ENCODE measurements around the gene CNTNAP2.

Gene CNTNAP2

DNA sequence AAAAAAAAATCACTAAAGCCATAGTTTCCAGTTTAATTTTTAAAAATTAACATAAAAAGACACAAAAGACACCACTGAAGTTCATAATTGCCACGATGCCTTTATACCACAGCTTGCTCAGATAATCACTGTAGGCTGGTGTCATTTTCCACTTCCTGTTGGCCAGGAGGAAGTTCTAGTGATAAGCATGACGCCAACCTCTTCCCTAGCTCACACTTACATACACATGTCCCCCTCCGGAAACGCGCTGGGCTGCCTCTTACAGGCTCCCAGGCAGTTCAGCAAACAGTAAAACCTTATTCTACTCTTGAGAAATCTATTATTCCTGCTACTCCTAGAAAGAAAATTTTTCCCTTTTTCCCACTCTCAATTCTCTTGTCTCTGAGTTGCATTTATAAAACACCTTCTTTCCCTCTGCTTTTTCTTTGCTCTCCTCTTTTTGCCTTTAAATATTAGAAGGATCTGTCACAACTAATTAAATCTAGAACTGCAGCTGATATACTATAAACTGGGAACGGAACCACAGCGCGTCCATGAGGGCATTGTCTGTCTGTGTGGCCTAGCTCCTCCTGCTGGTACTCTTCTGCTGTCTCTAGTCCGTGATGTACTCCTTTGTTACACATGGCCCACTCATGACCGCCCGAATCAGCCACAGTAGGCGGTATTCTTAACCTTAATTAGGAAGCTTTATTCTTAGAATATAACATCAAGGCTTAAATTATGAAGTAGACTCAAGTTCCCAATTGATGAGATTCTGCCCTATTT is 664.9 kb downstream of the CNTNAP2 start:
- no peak for TF ChIP-seq CTCF (IDR thresholded peaks at IDR 0.05; ENCODE audit: extremely low read depth, missing control alignments)
- DNase-seq (ENCODE audit: low spot score) = no peak

GRCh38 chr7:146787266-146787665 is 670.7 kb downstream of the CNTNAP2 start:
- no peak for TF ChIP-seq CTCF (IDR thresholded peaks at IDR 0.05; ENCODE audit: extremely low read depth, missing control alignments)
- no peak for DNase-seq (ENCODE audit: low spot score)

DNA sequence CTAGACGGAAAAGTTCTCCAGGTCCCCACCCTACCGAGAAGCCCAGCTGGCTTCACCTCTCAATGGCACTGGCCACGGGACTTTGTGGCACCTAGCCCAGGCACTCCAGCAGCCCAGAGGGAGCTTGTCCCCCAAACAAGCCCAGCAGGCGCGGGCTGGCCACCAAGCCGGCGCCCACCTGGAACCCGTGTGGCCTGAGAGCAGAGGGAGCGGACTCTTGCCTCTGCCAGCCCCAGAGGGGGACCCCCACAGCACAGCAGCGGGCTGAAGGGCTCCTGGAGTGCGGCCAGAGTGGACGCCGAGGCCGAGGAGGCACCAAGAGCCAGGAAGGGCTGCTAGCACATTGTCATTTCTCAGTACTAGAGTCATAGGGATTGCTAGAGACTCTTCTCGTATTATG is 671.4 kb downstream of the CNTNAP2 start:
- no peak for TF ChIP-seq CTCF (IDR thresholded peaks at IDR 0.05; ENCODE audit: extremely low read depth, missing control alignments)

GRCh38 chr7:146791344-146792285 is 675.0 kb downstream of the CNTNAP2 start:
- no peak for DNase-seq (ENCODE audit: low spot score)
- TF ChIP-seq CTCF (IDR thresholded peaks at IDR 0.05; ENCODE audit: extremely low read depth, missing control alignments) = no peak

More for the DNA sequence above, 671.4 kb downstream of the CNTNAP2 start:
- DNase-seq (ENCODE audit: low spot score) = no peak

DNA sequence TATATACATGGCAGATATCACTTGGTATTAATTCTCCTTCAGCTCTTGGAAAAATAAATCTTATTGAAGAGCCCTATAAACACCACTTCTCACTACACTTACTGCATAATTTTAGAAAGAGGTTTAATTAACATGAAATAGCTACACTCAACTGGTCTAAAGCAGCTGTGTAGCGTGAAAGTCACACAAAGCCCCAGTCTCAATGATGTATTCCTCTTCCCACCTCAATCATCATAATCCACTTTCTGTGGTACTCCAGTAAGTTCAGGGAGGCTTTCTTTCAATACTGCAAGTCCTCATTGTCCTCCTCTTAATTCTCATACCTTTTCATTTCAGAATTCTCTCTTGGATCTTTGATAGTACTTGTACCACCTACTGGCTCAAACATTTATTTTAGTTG is 688.0 kb downstream of the CNTNAP2 start:
- TF ChIP-seq CTCF (IDR thresholded peaks at IDR 0.05; ENCODE audit: extremely low read depth, missing control alignments) = no peak

DNA sequence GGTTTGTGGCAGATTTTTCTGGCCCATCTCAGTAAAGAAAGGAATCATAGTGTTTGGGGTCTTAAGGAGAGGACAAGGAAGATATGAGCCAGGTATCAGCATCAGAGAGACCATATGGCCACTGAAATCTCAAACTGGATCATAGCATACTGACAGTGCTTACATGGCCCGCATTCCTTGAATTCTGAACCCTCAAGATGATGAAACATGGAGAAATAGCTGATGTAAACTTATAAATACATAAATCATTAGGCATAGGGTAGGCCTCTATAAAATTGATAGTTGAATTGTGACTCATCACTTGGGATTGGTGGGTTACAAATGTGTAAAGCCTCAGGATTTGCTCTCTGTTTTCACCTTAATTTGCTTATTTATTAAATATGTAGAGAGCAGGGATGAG is 688.5 kb downstream of the CNTNAP2 start:
- no peak for TF ChIP-seq CTCF (IDR thresholded peaks at IDR 0.05; ENCODE audit: extremely low read depth, missing control alignments)
- DNase-seq (ENCODE audit: low spot score) = no peak

More for the DNA sequence above, 688.0 kb downstream of the CNTNAP2 start:
- no peak for DNase-seq (ENCODE audit: low spot score)

DNA sequence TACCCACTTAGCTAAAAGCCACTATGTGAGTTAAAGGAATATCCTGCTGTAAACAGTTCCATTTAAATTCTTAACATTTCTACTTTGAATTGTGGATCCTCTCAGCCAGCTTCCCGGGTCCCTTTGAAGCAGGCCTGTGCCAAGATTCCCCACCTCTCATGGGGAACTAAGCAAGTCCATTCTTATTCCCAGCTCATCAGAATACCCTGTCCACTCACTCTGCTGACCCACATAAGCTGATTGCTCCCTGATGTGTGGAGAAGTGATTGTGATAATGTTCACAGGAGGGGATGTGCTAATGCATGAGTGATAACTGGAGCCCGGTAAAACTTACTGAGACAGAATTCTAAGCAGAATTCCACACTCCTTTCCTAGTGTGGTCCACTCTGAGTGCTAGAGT is 709.7 kb downstream of the CNTNAP2 start:
- no peak for TF ChIP-seq CTCF (IDR thresholded peaks at IDR 0.05; ENCODE audit: extremely low read depth, missing control alignments)
- DNase-seq (ENCODE audit: low spot score) = no peak
